ENCODE results near the gene CDKAL1.

The CDKAL1 gene

GRCh38 chr6:20563377-20563776 is 29.1 kb downstream of the CDKAL1 start:
- TF ChIP-seq ELF4 (IDR thresholded peaks at IDR 0.05) = no peak
- TF ChIP-seq HDGF (IDR thresholded peaks at IDR 0.05; ENCODE audit: borderline replicate concordance) = no peak
- TF ChIP-seq ZNF384 (IDR thresholded peaks at IDR 0.05) = no peak
- no peak for TF ChIP-seq CTBP1 (IDR thresholded peaks at IDR 0.05; ENCODE audit: borderline replicate concordance)
- TF ChIP-seq FOXA1 (IDR thresholded peaks at IDR 0.05) = no peak
- no peak for TF ChIP-seq FOXM1 (IDR thresholded peaks at IDR 0.05; ENCODE audit: borderline replicate concordance)
- TF ChIP-seq ARNT (IDR thresholded peaks at IDR 0.05) = no peak
- no peak for TF ChIP-seq L3MBTL2 (conservative IDR thresholded peaks at IDR 0.05)
- no peak for TF ChIP-seq NFRKB (IDR thresholded peaks at IDR 0.05)
- TF ChIP-seq SP1 (IDR thresholded peaks at IDR 0.05) = no peak
- TF ChIP-seq BHLHE40 (IDR thresholded peaks at IDR 0.05; ENCODE audit: borderline replicate concordance) = no peak
- TF ChIP-seq SUZ12 (IDR thresholded peaks at IDR 0.05) = no peak
- CTCF ChIA-PET = interaction anchor here (1.4 kb wide), 1 partner anchor 8 kb away, joined by 3 read pairs; no protein-coding TSS in a partner anchor
- POLR2A ChIA-PET = no interaction called here
- DNase-seq (ENCODE audit: extremely low spot score) = no peak

- TF ChIP-seq ZNF384 (IDR thresholded peaks at IDR 0.05) (peak; percentile 59; the same call in 1 of the 2 replicates), ELF4 (IDR thresholded peaks at IDR 0.05) (no peak)
- POLR2A ChIA-PET = no interaction called here
- no peak for DNase-seq (ENCODE audit: extremely low spot score)
- CTCF ChIA-PET = interaction anchor here (1.4 kb wide), 1 partner anchor 9 kb away, joined by 3 read pairs; no protein-coding TSS in a partner anchor
Observed at GRCh38 chr6:20564269-20564668, 30.0 kb downstream of the CDKAL1 start.

- TF ChIP-seq FOXK2 (IDR thresholded peaks at IDR 0.05) = no peak
- TF ChIP-seq CTBP1 (IDR thresholded peaks at IDR 0.05; ENCODE audit: borderline replicate concordance) = no peak
- no peak for TF ChIP-seq FOXM1 (IDR thresholded peaks at IDR 0.05; ENCODE audit: borderline replicate concordance)
- no peak for TF ChIP-seq ZNF384 (IDR thresholded peaks at IDR 0.05)
- no peak for TF ChIP-seq ELF4 (IDR thresholded peaks at IDR 0.05)
- TF ChIP-seq SUZ12 (IDR thresholded peaks at IDR 0.05) = no peak
- no peak for TF ChIP-seq NFRKB (IDR thresholded peaks at IDR 0.05)
- TF ChIP-seq ARNT (IDR thresholded peaks at IDR 0.05) = no peak
- TF ChIP-seq TARDBP (IDR thresholded peaks at IDR 0.05) = no peak
- TF ChIP-seq PKNOX1 (IDR thresholded peaks at IDR 0.05) = no peak
- TF ChIP-seq SP1 (IDR thresholded peaks at IDR 0.05) = no peak
- no peak for TF ChIP-seq HDGF (IDR thresholded peaks at IDR 0.05; ENCODE audit: borderline replicate concordance)
- no peak for TF ChIP-seq L3MBTL2 (conservative IDR thresholded peaks at IDR 0.05)
- TF ChIP-seq FOXA1 (IDR thresholded peaks at IDR 0.05) = no peak
- no peak for TF ChIP-seq BHLHE40 (IDR thresholded peaks at IDR 0.05; ENCODE audit: borderline replicate concordance)
- TF ChIP-seq LEF1 (IDR thresholded peaks at IDR 0.05; ENCODE audit: borderline replicate concordance) = no peak
- POLR2A ChIA-PET = no interaction called here
- CTCF ChIA-PET = interaction anchor here (0.6 to 1.4 kb wide), 3 partner anchors 10 to 246 kb away, joined by 3 read pairs; no protein-coding TSS in a partner anchor
- no peak for DNase-seq (ENCODE audit: extremely low spot score)
Observed at GRCh38 chr6:20564777-20565176, 30.5 kb downstream of the CDKAL1 start.

- no peak for DNase-seq (ENCODE audit: extremely low spot score)
- ChIA-PET POLR2A (no interaction called here), CTCF (interaction anchor here (0.6 to 0.9 kb wide), 2 partner anchors 122 to 245 kb away, joined by 3 read pairs; no protein-coding TSS in a partner anchor)
- TF ChIP-seq TARDBP (IDR thresholded peaks at IDR 0.05) = no peak
Observed at GRCh38 chr6:20565342-20565741, 31.1 kb downstream of the CDKAL1 start.

- TF ChIP-seq LEF1 (IDR thresholded peaks at IDR 0.05; ENCODE audit: borderline replicate concordance) (no peak), ZNF384 (IDR thresholded peaks at IDR 0.05) (no peak), ARNT (IDR thresholded peaks at IDR 0.05) (no peak), HDGF (IDR thresholded peaks at IDR 0.05; ENCODE audit: borderline replicate concordance) (no peak), FOXK2 (IDR thresholded peaks at IDR 0.05) (no peak), NFRKB (IDR thresholded peaks at IDR 0.05) (no peak)
- no peak for DNase-seq (ENCODE audit: extremely low spot score)
- ChIA-PET POLR2A (no interaction called here), CTCF (no interaction called here)
Observed at GRCh38 chr6:20566109-20566508, 31.9 kb downstream of the CDKAL1 start.

- no peak for TF ChIP-seq NFRKB (IDR thresholded peaks at IDR 0.05)
- peak; percentile 4; the same call in 1 of the 2 replicates for TF ChIP-seq PKNOX1 (IDR thresholded peaks at IDR 0.05)
- CTCF ChIA-PET = no interaction called here
- POLR2A ChIA-PET = no interaction called here
- DNase-seq (ENCODE audit: extremely low spot score) = no peak
Observed at GRCh38 chr6:20569000-20569610, 34.8 kb downstream of the CDKAL1 start.

- DNase-seq (ENCODE audit: extremely low spot score) = no peak
- TF ChIP-seq FOXA1 (IDR thresholded peaks at IDR 0.05) (no peak), LEF1 (IDR thresholded peaks at IDR 0.05; ENCODE audit: borderline replicate concordance) (no peak), FOXM1 (IDR thresholded peaks at IDR 0.05; ENCODE audit: borderline replicate concordance) (no peak), TARDBP (IDR thresholded peaks at IDR 0.05) (no peak), FOXK2 (IDR thresholded peaks at IDR 0.05) (no peak), CTBP1 (IDR thresholded peaks at IDR 0.05; ENCODE audit: borderline replicate concordance) (no peak), NFRKB (IDR thresholded peaks at IDR 0.05) (no peak)
- ChIA-PET CTCF (no interaction called here), POLR2A (no interaction called here)
Observed at GRCh38 chr6:20571261-20571660, 37.0 kb downstream of the CDKAL1 start.

- no peak for DNase-seq (ENCODE audit: extremely low spot score)
- POLR2A ChIA-PET = no interaction called here
- CTCF ChIA-PET = no interaction called here
- TF ChIP-seq BHLHE40 (IDR thresholded peaks at IDR 0.05; ENCODE audit: borderline replicate concordance) (no peak), SP1 (IDR thresholded peaks at IDR 0.05) (no peak), LEF1 (IDR thresholded peaks at IDR 0.05; ENCODE audit: borderline replicate concordance) (no peak), TARDBP (IDR thresholded peaks at IDR 0.05) (no peak), ARNT (IDR thresholded peaks at IDR 0.05) (no peak), HDGF (IDR thresholded peaks at IDR 0.05; ENCODE audit: borderline replicate concordance) (no peak), PKNOX1 (IDR thresholded peaks at IDR 0.05) (peak; percentile 23; the same call in 1 of the 2 replicates)
Observed at GRCh38 chr6:20572288-20572687, 38.0 kb downstream of the CDKAL1 start.
